Measurements from ENCODE around the gene CPEB2.

The CPEB2 gene

DNA sequence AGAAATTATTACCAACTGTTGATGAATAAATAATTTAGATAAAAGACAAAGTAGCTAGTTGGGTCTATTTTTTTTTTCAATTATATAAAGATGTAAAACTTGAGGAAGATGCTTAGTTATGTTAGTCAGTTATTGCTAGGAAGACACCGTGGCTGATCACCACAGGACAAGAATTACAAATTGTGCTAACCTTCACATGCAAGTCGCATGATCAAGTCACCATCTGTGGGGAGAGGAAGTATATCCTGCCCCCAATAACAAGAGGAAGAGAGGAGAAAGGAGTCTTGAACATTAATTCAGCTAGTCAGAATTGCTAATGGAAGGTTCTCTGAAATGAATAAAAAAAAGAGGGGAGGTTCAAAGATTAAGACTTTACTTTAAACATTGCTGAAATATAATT, 52.3 kb downstream of the CPEB2 start:
- no peak for DNase-seq (ENCODE audit: low spot score)
- TF ChIP-seq, protein P1, sequence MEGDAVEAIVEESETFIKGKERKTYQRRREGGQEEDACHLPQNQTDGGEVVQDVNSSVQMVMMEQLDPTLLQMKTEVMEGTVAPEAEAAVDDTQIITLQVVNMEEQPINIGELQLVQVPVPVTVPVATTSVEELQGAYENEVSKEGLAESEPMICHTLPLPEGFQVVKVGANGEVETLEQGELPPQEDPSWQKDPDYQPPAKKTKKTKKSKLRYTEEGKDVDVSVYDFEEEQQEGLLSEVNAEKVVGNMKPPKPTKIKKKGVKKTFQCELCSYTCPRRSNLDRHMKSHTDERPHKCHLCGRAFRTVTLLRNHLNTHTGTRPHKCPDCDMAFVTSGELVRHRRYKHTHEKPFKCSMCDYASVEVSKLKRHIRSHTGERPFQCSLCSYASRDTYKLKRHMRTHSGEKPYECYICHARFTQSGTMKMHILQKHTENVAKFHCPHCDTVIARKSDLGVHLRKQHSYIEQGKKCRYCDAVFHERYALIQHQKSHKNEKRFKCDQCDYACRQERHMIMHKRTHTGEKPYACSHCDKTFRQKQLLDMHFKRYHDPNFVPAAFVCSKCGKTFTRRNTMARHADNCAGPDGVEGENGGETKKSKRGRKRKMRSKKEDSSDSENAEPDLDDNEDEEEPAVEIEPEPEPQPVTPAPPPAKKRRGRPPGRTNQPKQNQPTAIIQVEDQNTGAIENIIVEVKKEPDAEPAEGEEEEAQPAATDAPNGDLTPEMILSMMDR (IDR thresholded peaks at IDR 0.05; ENCODE audit: extremely low read depth, insufficient read depth, missing control alignments) = no peak
- in situ Hi-C loops (cut with MboI; ENCODE audit: low pct_unique_long_range_greater_than_20kb, low sequenced_read_pairs, unreplicated experiment) = no loop called here

GRCh38 chr4:15060213-15060612, 57.9 kb downstream of the CPEB2 start:
- no peak for DNase-seq (ENCODE audit: low spot score)

GRCh38 chr4:15063341-15063740, 61.1 kb downstream of the CPEB2 start:
- no peak for DNase-seq (ENCODE audit: low spot score)
- TF ChIP-seq, protein P1 (IDR thresholded peaks at IDR 0.05; ENCODE audit: extremely low read depth, insufficient read depth, missing control alignments) = no peak
- in situ Hi-C loops (cut with MboI; ENCODE audit: low pct_unique_long_range_greater_than_20kb, low sequenced_read_pairs, unreplicated experiment) = no loop called here

More at GRCh38 chr4:15060213-15060612, 57.9 kb downstream of the CPEB2 start:
- TF ChIP-seq, protein P1 (IDR thresholded peaks at IDR 0.05; ENCODE audit: extremely low read depth, insufficient read depth, missing control alignments) = no peak
- in situ Hi-C loops (cut with MboI; ENCODE audit: low pct_unique_long_range_greater_than_20kb, low sequenced_read_pairs, unreplicated experiment) = no loop called here

DNA sequence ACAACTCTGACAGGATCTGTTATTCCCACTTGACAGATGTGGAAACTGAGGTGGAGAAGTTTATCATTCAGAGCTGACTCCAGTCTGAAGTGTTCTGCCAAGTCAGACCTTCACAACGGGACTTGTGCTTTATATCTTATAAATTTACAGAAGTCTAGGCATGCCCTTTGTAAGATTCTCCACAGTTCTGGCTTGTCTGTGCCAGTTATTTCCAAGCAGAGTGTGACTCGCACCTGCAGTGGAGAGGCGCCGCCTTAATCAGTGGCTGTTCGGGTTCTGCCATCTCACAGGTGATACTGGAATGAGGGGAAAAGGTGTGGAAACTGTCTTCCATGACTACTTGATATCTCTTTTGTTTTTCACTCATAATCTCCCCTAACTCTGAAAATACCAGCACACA, 63.2 kb downstream of the CPEB2 start:
- TF ChIP-seq, protein P1 (IDR thresholded peaks at IDR 0.05; ENCODE audit: extremely low read depth, insufficient read depth, missing control alignments) = no peak
- in situ Hi-C loops (cut with MboI; ENCODE audit: low pct_unique_long_range_greater_than_20kb, low sequenced_read_pairs, unreplicated experiment) = no loop called here
- no peak for DNase-seq (ENCODE audit: low spot score)

GRCh38 chr4:15066140-15066539, 63.9 kb downstream of the CPEB2 start:
- TF ChIP-seq, protein P1 (IDR thresholded peaks at IDR 0.05; ENCODE audit: extremely low read depth, insufficient read depth, missing control alignments) = no peak
- no peak for DNase-seq (ENCODE audit: low spot score)
- in situ Hi-C loops (cut with MboI; ENCODE audit: low pct_unique_long_range_greater_than_20kb, low sequenced_read_pairs, unreplicated experiment) = no loop called here

DNA sequence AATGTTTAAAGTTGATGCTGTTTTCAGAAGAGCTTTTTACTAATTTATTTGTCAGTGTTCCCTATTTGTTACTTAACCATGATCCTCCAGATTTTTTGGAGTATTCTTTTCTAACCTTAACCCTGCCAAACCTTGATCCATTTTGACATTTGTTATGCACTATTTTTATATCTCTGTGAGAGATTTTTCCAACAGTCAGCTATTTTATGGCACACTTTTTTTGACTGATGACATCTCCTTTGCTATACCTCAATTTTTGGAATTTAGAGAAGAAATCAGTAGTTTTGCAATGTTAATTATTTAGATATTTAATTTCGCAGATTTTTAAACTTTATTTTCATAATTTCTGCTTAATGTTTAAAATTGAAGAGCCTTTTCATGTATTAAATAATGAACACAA, 66.0 kb downstream of the CPEB2 start:
- TF ChIP-seq, protein P1 (IDR thresholded peaks at IDR 0.05; ENCODE audit: extremely low read depth, insufficient read depth, missing control alignments) = no peak
- DNase-seq (ENCODE audit: low spot score) = no peak
- in situ Hi-C loops (cut with MboI; ENCODE audit: low pct_unique_long_range_greater_than_20kb, low sequenced_read_pairs, unreplicated experiment) = no loop called here

DNA sequence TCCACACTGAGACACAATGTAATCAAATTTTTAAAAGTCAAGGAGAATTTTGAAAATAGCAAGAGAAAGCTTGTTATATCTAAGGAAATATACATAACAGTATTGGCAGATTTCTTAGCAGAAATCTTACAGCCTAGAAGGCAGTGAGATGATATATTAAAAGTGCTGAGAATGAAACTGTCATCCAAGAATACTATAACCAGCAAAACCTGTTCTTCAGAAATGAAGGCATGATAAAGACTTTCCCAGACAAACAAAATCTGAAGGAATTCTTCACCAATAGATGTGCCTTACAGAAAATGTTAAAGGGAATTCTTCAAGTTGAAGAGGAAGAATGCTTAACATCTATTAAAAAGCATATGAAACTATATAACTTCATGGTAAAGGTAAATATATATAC, 73.6 kb downstream of the CPEB2 start:
- in situ Hi-C loops (cut with MboI; ENCODE audit: low pct_unique_long_range_greater_than_20kb, low sequenced_read_pairs, unreplicated experiment) = no loop called here
- TF ChIP-seq, protein P1 (IDR thresholded peaks at IDR 0.05; ENCODE audit: extremely low read depth, insufficient read depth, missing control alignments) = no peak
- DNase-seq (ENCODE audit: low spot score) = no peak

Measured in GM13977 (cell line).